Transverse colon (tissue), 4 donors: Measurements from ENCODE around the gene ITM2C. TPM values are rescaled to one million over a fixed set of nuclear protein-coding genes. Genes with fewer than 3 reads are reported as not detected.

Source experiments
- DNase-seq: peaks from one replicate; pipeline ENCODE4 v3.0.0-alpha.2; 2019
- H3K27ac ChIP-seq, 4 donors: fragments of 200-600 bp; sonication (generic); 2 replicates each; pipeline ENCODE4 v1.5.1; 2016 to 2018; ENCODE audit warnings: inconsistent platforms in 4 of 4
- H3K27me3 ChIP-seq: fragments of 200-600 bp; sonication (generic); 2 replicates; pipeline ENCODE4 v1.5.1; 2017; ENCODE audit warnings: inconsistent platforms
- H3K36me3 ChIP-seq, 4 donors: fragments of 200-600 bp; sonication (generic); 2 replicates each; pipeline ENCODE4 v1.5.1; 2017 to 2019; ENCODE audit warnings: inconsistent platforms in 4 of 4
- H3K4me1 ChIP-seq, 4 donors: fragments of 200-600 bp; sonication (generic); 2 replicates each; pipeline ENCODE4 v1.5.1; 2017 to 2020; ENCODE audit warnings: inconsistent platforms in 4 of 4
- H3K4me3 ChIP-seq, 4 donors: fragments of 200-600 bp; sonication (generic); 1 replicate in 1 of 4; 2 replicates in 3 of 4; pipeline versions ENCODE4 v1.5.1 to v1.6.1; 2017 to 2019; ENCODE audit warnings: inconsistent platforms in 4 of 4
- H3K9me3 ChIP-seq, 2 donors: fragments of 200-600 bp; sonication (generic); 2 replicates each; pipeline ENCODE4 v1.5.1; 2017 to 2019; ENCODE audit warnings: inconsistent platforms in 2 of 2
- EP300 ChIP-seq: sonication (generic); formaldehyde crosslinking; IDR thresholded peaks from one replicate; pipeline ENCODE4 v1.6.1; 2017; ENCODE audit warnings: antibody characterized with exemption, low read depth
- POLR2A ChIP-seq: fragments of 450-650 bp; IDR thresholded peaks from one replicate; pipeline ENCODE4 v1.6.1; 2016; ENCODE audit warnings: antibody characterized with exemption, mild to moderate bottlenecking, moderate library complexity
- POLR2AphosphoS5 ChIP-seq, 3 donors: sonication (generic); formaldehyde crosslinking; IDR thresholded peaks; one replicate each; pipeline ENCODE4 v1.6.1; 2016; ENCODE audit warnings: antibody characterized with exemption in 3 of 3
- WGBS, 2 donors: methylation state at CpG; one replicate each; pipeline ENCODE4 v1.1.5; 2018; ENCODE audit warnings: low coverage in 1 of 2; 5-methylcytosine and 5-hydroxymethylcytosine counted together
- in situ Hi-C, 4 donors: fragments of 200-750 bp; cut with MboI; loops; one replicate each; pipeline versions ENCODE4 v1.15.0 to v1.15.1; 2017; ENCODE audit warnings: low sequenced_read_pairs in 3 of 4, low pct_ligation_motif_present in 1 of 4, low pct_unique_long_range_greater_than_20kb in 1 of 4
- intact Hi-C: fragments of 100-400 bp; cut with DNase I; formaldehyde crosslinking; loops from one replicate; pipeline ENCODE4 v1.15.1; 2023; ENCODE audit warnings: low total_unique reads
- total RNA-seq, 4 donors: library from RNA; depleted of rRNA; stranded (reverse); fragments of >200 nt; gene quantifications; one replicate each; pipeline ENCODE4 v1.1.0, GENCODE V29; 2016
- TF ChIP-seq, protein P1 (sequence below), 5 experiments: fragments of 200-600 bp in 3 of 5; fragments of 450-650 bp in 2 of 5; sonication (generic) in 3 of 5; IDR thresholded peaks; 1 replicate in 2 of 5; 2 replicates in 3 of 5; pipeline ENCODE4 v1.5.1; 2016 to 2017; ENCODE audit warnings: antibody characterized with exemption in 5 of 5, inconsistent platforms in 3 of 5, mild to moderate bottlenecking in 2 of 5, moderate library complexity in 1 of 5

Gene ITM2C
- total RNA-seq, 4 donors from 2014 or later, result 911 to 2,535 (median 1,776) TPM

DNA sequence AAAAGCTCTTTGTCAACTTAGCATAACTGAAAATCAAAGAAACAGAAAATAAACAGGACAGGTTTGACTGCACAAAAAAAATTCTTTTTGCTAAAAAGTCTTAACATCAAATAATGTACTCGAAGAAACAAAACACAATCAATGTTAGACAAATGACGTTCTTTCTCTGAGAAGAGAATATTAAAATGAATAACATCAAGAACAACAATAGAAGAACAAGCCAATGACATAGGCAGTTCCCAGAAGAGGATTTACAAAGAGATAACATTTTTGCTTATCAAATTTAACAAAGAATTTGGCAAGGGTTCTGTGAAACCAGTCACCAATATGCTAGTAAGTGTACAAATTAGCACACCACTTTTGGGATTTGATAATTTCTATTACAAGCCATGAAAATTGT, 54.5 kb downstream of the ITM2C start:
- Histone ChIP-seq H3K27me3 (peaks cover 13% of the 10 kb centered on the region), H3K9me3 (no peaks in the 10 kb centered on the region), H3K4me1 (no peaks in the 10 kb centered on the region), H3K27ac (no peak overlapping the region), H3K36me3 (no peaks in the 10 kb centered on the region), H3K4me3 (no peak overlapping the region)
- 64 to 70% methylated on average over 2 of the region's 2 CpGs for WGBS, 2 donors
- DNase-seq, result no peak
- in situ Hi-C loops (loop anchor here in 2 of 4 donors (10.0 kb wide), 2 partner anchors 64 to 84 kb away; no protein-coding TSS in a partner anchor), intact Hi-C loops (no loop called here)
- TF ChIP-seq POLR2AphosphoS5 (IDR thresholded peaks at IDR 0.05) (no peak), POLR2A (no peak)
- TF ChIP-seq, protein P1, sequence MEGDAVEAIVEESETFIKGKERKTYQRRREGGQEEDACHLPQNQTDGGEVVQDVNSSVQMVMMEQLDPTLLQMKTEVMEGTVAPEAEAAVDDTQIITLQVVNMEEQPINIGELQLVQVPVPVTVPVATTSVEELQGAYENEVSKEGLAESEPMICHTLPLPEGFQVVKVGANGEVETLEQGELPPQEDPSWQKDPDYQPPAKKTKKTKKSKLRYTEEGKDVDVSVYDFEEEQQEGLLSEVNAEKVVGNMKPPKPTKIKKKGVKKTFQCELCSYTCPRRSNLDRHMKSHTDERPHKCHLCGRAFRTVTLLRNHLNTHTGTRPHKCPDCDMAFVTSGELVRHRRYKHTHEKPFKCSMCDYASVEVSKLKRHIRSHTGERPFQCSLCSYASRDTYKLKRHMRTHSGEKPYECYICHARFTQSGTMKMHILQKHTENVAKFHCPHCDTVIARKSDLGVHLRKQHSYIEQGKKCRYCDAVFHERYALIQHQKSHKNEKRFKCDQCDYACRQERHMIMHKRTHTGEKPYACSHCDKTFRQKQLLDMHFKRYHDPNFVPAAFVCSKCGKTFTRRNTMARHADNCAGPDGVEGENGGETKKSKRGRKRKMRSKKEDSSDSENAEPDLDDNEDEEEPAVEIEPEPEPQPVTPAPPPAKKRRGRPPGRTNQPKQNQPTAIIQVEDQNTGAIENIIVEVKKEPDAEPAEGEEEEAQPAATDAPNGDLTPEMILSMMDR (IDR thresholded peaks at IDR 0.05), result no peak

DNA sequence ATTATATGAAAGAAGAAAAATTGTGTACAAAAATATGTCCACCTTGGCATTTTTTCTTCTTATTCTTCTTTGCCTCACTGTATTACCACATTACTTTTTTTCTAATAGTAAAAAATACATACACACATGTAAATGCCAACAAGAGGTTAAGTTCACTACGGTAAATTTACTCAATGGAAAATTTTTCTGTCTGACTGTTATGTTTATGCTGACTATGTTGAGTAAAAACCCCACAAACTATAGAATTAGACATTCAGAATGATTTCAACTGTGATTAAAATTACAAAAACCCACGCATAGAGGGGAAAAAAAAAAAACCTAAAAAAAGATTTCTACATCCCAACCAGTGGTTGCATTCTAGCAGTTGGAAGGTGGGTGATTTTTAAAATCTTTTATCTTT, 54.9 kb downstream of the ITM2C start:
- intact Hi-C loops (no loop called here), in situ Hi-C loops (loop anchor here in 2 of 4 donors (10.0 kb wide), 2 partner anchors 65 to 85 kb away; no protein-coding TSS in a partner anchor)
- DNase-seq, result no peak
- TF ChIP-seq, protein P1 (IDR thresholded peaks at IDR 0.05), result no peak
- TF ChIP-seq EP300, result no peak
- TF ChIP-seq POLR2A, result no peak
- TF ChIP-seq POLR2AphosphoS5 (IDR thresholded peaks at IDR 0.05), result no peak
- 66 to 73% methylated on average over 2 of the region's 2 CpGs for WGBS, 2 donors
- Histone ChIP-seq H3K36me3 (no peaks in the 10 kb centered on the region), H3K4me3 (no peak overlapping the region), H3K27ac (no peak overlapping the region), H3K9me3 (no peaks in the 10 kb centered on the region), H3K27me3 (peaks cover 13% of the 10 kb centered on the region), H3K4me1 (no peaks in the 10 kb centered on the region)

DNA sequence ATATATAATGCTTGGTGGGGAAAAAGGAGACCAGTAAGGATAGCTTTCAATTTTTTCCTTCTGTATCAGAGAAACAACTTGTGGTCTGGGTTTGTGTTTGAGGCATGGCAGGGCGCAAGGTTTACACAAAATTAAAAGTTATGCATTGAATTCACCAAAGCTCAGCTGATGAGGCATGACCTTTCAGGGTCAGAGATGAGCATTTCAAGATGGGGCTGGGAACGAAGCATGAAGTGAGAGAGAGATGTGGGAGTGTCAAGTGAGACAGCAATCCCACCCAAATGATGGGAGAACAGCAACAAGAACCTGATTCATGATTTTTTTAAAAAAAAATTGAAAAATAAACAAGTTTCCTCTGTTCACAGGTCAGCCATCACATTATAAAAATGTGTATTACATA, 55.4 kb downstream of the ITM2C start:
- in situ Hi-C loops, result no loop called here
- peaks cover 13% of the 10 kb centered on the region for H3K27me3 ChIP-seq
- no peaks in the 10 kb centered on the region for H3K4me1 ChIP-seq
- no peaks in the 10 kb centered on the region for H3K9me3 ChIP-seq
- TF ChIP-seq, protein P1 (IDR thresholded peaks at IDR 0.05), result no peak
- TF ChIP-seq POLR2A, result no peak
- H3K4me3 ChIP-seq, result no peak overlapping the region
- no peaks in the 10 kb centered on the region for H3K36me3 ChIP-seq
- peak; percentile 1 for DNase-seq
- 40 to 61% methylated on average over 1 to 2 of the region's 2 CpGs for WGBS, 2 donors
- intact Hi-C loops, result no loop called here
- no peak overlapping the region for H3K27ac ChIP-seq

DNA sequence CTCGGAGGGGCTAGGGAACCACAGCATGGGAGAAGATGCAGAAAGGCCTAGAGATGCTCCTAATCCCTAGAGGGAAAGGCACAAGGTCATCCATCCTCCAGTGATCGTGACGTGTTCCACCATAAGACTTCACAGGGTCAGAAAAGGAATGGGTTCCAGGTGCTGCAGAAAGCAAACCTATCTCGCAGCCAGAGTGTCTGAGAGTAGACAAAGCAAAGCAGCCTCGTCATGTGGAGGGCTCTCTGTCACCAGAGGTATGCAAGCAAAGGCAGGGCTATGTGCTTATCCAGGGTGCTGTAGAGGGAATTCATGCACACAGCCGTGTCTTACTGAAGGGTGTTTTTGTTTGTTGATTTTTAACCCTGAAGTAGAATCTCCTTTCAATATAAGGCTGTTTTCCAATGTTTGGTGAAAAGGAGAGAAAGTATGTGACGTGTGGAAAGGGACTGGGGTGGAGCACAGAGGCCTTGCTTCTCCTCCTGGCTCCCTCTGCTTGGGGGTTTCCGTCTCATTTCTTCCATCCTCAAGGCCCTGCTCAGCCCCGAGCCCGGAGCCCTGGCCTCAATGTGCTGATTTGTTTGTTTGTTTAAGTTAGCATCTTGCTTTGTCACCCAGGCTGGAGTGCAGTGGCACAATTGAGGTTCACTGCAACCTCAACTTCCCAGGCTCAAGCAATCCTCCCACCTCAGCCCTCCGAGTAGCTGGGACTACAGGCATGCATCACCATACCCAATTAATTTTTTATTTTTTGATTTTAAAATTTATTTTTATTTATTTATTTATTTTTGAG, 57.3 kb downstream of the ITM2C start:
- H3K4me1 ChIP-seq, result no peaks in the 10 kb centered on the region
- DNase-seq, result peak; percentile 4
- H3K4me3 ChIP-seq, result no peak overlapping the region
- TF ChIP-seq POLR2A (no peak), EP300 (no peak), POLR2AphosphoS5 (IDR thresholded peaks at IDR 0.05) (no peak)
- TF ChIP-seq, protein P1 (IDR thresholded peaks at IDR 0.05), result no peak
- peaks cover 13% of the 10 kb centered on the region for H3K27me3 ChIP-seq
- no peaks in the 10 kb centered on the region for H3K9me3 ChIP-seq
- no peaks in the 10 kb centered on the region for H3K36me3 ChIP-seq
- no peak overlapping the region for H3K27ac ChIP-seq
- in situ Hi-C loops (no loop called here), intact Hi-C loops (no loop called here)
- 70 to 77% methylated on average over 4 to 11 of the region's 11 CpGs for WGBS, 2 donors
